OCI-LY3 (cell line): ENCODE measurements around the gene SYNJ1.

Experiments used
- EZH2phosphoT487 ChIP-seq: fragments of 200-600 bp; shearing (Covaris generic); IDR thresholded peaks from 2 replicates; pipeline ENCODE4 v1.6.1; 2018; ENCODE audit warnings: antibody characterized with exemption, mixed run types, low read depth
- TF ChIP-seq, protein P1 (sequence below): fragments of 200-600, 300-600 bp; sonication (generic); IDR thresholded peaks from 2 replicates; pipeline ENCODE4 v1.5.1; 2014; ENCODE audit warnings: antibody characterized with exemption, low read length, low read depth

GRCh38 chr21:32658524-32658923 lies 69.3 kb downstream of the SYNJ1 start:
- TF ChIP-seq, protein P1, sequence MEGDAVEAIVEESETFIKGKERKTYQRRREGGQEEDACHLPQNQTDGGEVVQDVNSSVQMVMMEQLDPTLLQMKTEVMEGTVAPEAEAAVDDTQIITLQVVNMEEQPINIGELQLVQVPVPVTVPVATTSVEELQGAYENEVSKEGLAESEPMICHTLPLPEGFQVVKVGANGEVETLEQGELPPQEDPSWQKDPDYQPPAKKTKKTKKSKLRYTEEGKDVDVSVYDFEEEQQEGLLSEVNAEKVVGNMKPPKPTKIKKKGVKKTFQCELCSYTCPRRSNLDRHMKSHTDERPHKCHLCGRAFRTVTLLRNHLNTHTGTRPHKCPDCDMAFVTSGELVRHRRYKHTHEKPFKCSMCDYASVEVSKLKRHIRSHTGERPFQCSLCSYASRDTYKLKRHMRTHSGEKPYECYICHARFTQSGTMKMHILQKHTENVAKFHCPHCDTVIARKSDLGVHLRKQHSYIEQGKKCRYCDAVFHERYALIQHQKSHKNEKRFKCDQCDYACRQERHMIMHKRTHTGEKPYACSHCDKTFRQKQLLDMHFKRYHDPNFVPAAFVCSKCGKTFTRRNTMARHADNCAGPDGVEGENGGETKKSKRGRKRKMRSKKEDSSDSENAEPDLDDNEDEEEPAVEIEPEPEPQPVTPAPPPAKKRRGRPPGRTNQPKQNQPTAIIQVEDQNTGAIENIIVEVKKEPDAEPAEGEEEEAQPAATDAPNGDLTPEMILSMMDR = no peak
- TF ChIP-seq EZH2phosphoT487 = no peak
